ENCODE data around the gene GLMN. TPM values are rescaled to one million over a fixed set of nuclear protein-coding genes. Genes with fewer than 3 reads are reported as not detected.

Gene GLMN
- polyA plus RNA-seq, 3 donors, result 2.1 to 4.1 (median 2.6) TPM

- no peaks in the 10 kb centered on the region for H3K27me3 Mint-ChIP-seq (ENCODE audit: low read depth in 3 of 3)
- no peak overlapping the region for H2AFZ ChIP-seq (ENCODE audit: insufficient read depth, low read depth, low read length, poor library complexity, severe bottlenecking)
- no peak for TF ChIP-seq CTCF (IDR thresholded peaks at IDR 0.05)
- no peaks in the 10 kb centered on the region for H3K4me1 ChIP-seq (ENCODE audit: control insufficient read depth in 1 of 2, insufficient read depth in 2 of 2, low read length in 2 of 2)
- no peak for DNase-seq
- WGBS (ENCODE audit: insufficient coverage), result no CpG with 5 or more reads among the region's 1 CpG
- no peaks in the 10 kb centered on the region for H3K27me3 ChIP-seq (ENCODE audit: control insufficient read depth in 2 of 2, insufficient read depth in 2 of 2, low read length in 2 of 2)
- peaks cover 34 to 41% of the 10 kb centered on the region in 2 donors for H3K36me3 Mint-ChIP-seq
- peaks cover 0 to 1% (median 0%) of the 10 kb centered on the region in 7 donors for H3K9me3 Mint-ChIP-seq
- H3K79me2 ChIP-seq (ENCODE audit: insufficient read depth, low read length), result no peaks in the 10 kb centered on the region
- H3K27ac Mint-ChIP-seq, result no peak overlapping the region
- intact Hi-C loops (cut with micrococcal nuclease), result no loop called here
- H3K4me1 Mint-ChIP-seq, result no peaks in the 10 kb centered on the region
- H3K9ac ChIP-seq (ENCODE audit: insufficient read depth, low read length, poor library complexity, severe bottlenecking), result no peak overlapping the region
- H3K36me3 ChIP-seq (replicated peaks in 1 of 2; ENCODE audit: control insufficient read depth in 1 of 2, insufficient read depth in 2 of 2, low read length in 2 of 2), result peaks cover 15 to 44% of the 10 kb centered on the region in 2 donors
- H3K9me3 ChIP-seq (replicated peaks in 1 of 2; ENCODE audit: control insufficient read depth in 1 of 2, insufficient read depth in 1 of 2, low read length in 2 of 2), result no peaks in the 10 kb centered on the region
- no peaks in the 10 kb centered on the region for H4K20me1 ChIP-seq (ENCODE audit: insufficient read depth, low read length)
- H3K4me3 Mint-ChIP-seq, result no peak overlapping the region
- H3K27ac ChIP-seq (ENCODE audit: low read depth in 1 of 2, low read length in 2 of 2), result no peak overlapping the region
- H3K4me3 ChIP-seq (replicated peaks in 1 of 3; ENCODE audit: low read depth in 2 of 3, low read length in 3 of 3), result no peak overlapping the region
- H3K4me2 ChIP-seq (replicated peaks; ENCODE audit: extremely low read depth, low read length, poor library complexity, severe bottlenecking), result no peak overlapping the region
Measured at GRCh38 chr1:92340154-92340553, 41.4 kb upstream of the GLMN start.

- H3K27me3 ChIP-seq (ENCODE audit: control insufficient read depth in 2 of 2, insufficient read depth in 2 of 2, low read length in 2 of 2), result no peaks in the 10 kb centered on the region
- no peak overlapping the region for H2AFZ ChIP-seq (ENCODE audit: insufficient read depth, low read depth, low read length, poor library complexity, severe bottlenecking)
- H3K9me3 ChIP-seq (replicated peaks in 1 of 2; ENCODE audit: control insufficient read depth in 1 of 2, insufficient read depth in 1 of 2, low read length in 2 of 2), result peaks cover under 1 to 9% of the 10 kb centered on the region in 2 donors
- intact Hi-C loops (cut with micrococcal nuclease), result no loop called here
- DNase-seq, result no peak
- Mint-ChIP-seq H3K9me3 (peaks cover 1 to 8% (median 5%) of the 10 kb centered on the region in 7 donors), H3K4me3 (no peak overlapping the region), H3K27ac (no peak overlapping the region), H3K27me3 (ENCODE audit: low read depth in 3 of 3) (peaks cover 0 to 1% (median 0%) of the 10 kb centered on the region in 3 donors), H3K4me1 (no peaks in the 10 kb centered on the region), H3K36me3 (peaks cover 40 to 44% of the 10 kb centered on the region in 2 donors)
- no peak overlapping the region for H3K4me2 ChIP-seq (replicated peaks; ENCODE audit: extremely low read depth, low read length, poor library complexity, severe bottlenecking)
- H3K27ac ChIP-seq (ENCODE audit: low read depth in 1 of 2, low read length in 2 of 2), result no peak overlapping the region
- H3K4me1 ChIP-seq (ENCODE audit: control insufficient read depth in 1 of 2, insufficient read depth in 2 of 2, low read length in 2 of 2), result no peaks in the 10 kb centered on the region
- H3K9ac ChIP-seq (ENCODE audit: insufficient read depth, low read length, poor library complexity, severe bottlenecking), result no peak overlapping the region
- H3K79me2 ChIP-seq (ENCODE audit: insufficient read depth, low read length), result no peaks in the 10 kb centered on the region
- peaks cover 7 to 48% of the 10 kb centered on the region in 2 donors for H3K36me3 ChIP-seq (replicated peaks in 1 of 2; ENCODE audit: control insufficient read depth in 1 of 2, insufficient read depth in 2 of 2, low read length in 2 of 2)
- H4K20me1 ChIP-seq (ENCODE audit: insufficient read depth, low read length), result no peaks in the 10 kb centered on the region
- WGBS (ENCODE audit: insufficient coverage), result no CpG with 5 or more reads among the region's 3 CpGs
- H3K4me3 ChIP-seq (replicated peaks in 1 of 3; ENCODE audit: low read depth in 2 of 3, low read length in 3 of 3), result no peak overlapping the region
- TF ChIP-seq CTCF (IDR thresholded peaks at IDR 0.05), result no peak
Measured at GRCh38 chr1:92333668-92334067, 34.9 kb upstream of the GLMN start.
